Hepatocyte (in vitro differentiated cells): ENCODE results near the gene BMP15. TPM values are rescaled to one million over a fixed set of nuclear protein-coding genes. Genes with fewer than 3 reads are reported as not detected.

ENCODE experiments used
- DNase-seq: peaks from one replicate; pipeline ENCODE4 v3.0.0-alpha.2; 2016; ENCODE audit warnings: low spot score
- H2AFZ ChIP-seq: fragments of 200-600 bp; sonication (generic); 2 replicates; pipeline ENCODE4 v1.6.0; 2016; ENCODE audit warnings: antibody characterized with exemption, mild to moderate bottlenecking
- H3K27ac ChIP-seq: fragments of 200-600 bp; sonication (generic); 2 replicates; pipeline ENCODE4 v1.5.1; 2016; ENCODE audit warnings: mild to moderate bottlenecking
- H3K27me3 ChIP-seq: fragments of 200-600 bp; sonication (generic); 2 replicates; pipeline ENCODE4 v1.6.1; 2016
- H3K36me3 ChIP-seq: fragments of 200-600 bp; sonication (generic); replicated peaks from 2 replicates; pipeline ENCODE4 v1.5.1; 2016; ENCODE audit warnings: low read depth; ENCODE audit not compliant: insufficient read depth
- H3K4me1 ChIP-seq: fragments of 200-600 bp; sonication (generic); 2 replicates; pipeline ENCODE4 v1.5.1; 2016; ENCODE audit warnings: mild to moderate bottlenecking, moderate library complexity; ENCODE audit not compliant: insufficient read depth
- H3K4me2 ChIP-seq: fragments of 200-600 bp; sonication (generic); 2 replicates; pipeline ENCODE4 v1.6.0; 2016
- H3K4me3 ChIP-seq: fragments of 200-600 bp; sonication (generic); 2 replicates; pipeline ENCODE4 v1.5.1; 2016; ENCODE audit warnings: mild to moderate bottlenecking
- H3K79me2 ChIP-seq: fragments of 200-600 bp; sonication (generic); 2 replicates; pipeline ENCODE4 v1.6.0; 2017; ENCODE audit warnings: mild to moderate bottlenecking
- H3K9me2 ChIP-seq: fragments of 200-600 bp; sonication (generic); replicated peaks from 2 replicates; pipeline ENCODE4 v1.6.0; 2017; ENCODE audit warnings: mild to moderate bottlenecking; ENCODE audit not compliant: insufficient read depth
- H3K9me3 ChIP-seq: fragments of 200-600 bp; sonication (generic); 2 replicates; pipeline ENCODE4 v1.5.1; 2016; ENCODE audit warnings: low read depth, mild to moderate bottlenecking
- H4K20me1 ChIP-seq: fragments of 200-600 bp; sonication (generic); 2 replicates; pipeline ENCODE4 v1.6.0; 2016; ENCODE audit warnings: mild to moderate bottlenecking; ENCODE audit not compliant: insufficient read depth, poor library complexity, severe bottlenecking
- EZH2 ChIP-seq: fragments of 200-600 bp; sonication (generic); IDR thresholded peaks from 2 replicates; pipeline ENCODE4 v1.6.1; 2016; ENCODE audit warnings: antibody characterized with exemption, mild to moderate bottlenecking, borderline replicate concordance
- EZH2phosphoT487 ChIP-seq: fragments of 200-600 bp; sonication (generic); IDR thresholded peaks from one replicate; pipeline ENCODE4 v1.6.1; 2018; ENCODE audit warnings: antibody characterized with exemption, mild to moderate bottlenecking, low read depth, moderate library complexity; ENCODE audit not compliant: unreplicated experiment, severe bottlenecking
- WGBS: methylation state at CpG from one replicate; pipeline ENCODE4 v1.1.6; 2016; ENCODE audit warnings: low lambda C conversion rate; ENCODE audit errors: missing lambda C conversion rate; 5-methylcytosine and 5-hydroxymethylcytosine counted together
- polyA plus RNA-seq: library from polyadenylated mRNA; unstranded; fragments of >200 nt; fragmentation: Nextera tagmentation; extraction: Ambion mirVana; gene quantifications from 2 replicates; pipeline ENCODE4 v1.2.1, GENCODE V29; 2016
- total RNA-seq: library from RNA; depleted of rRNA; stranded (reverse); fragments of >200 nt; gene quantifications from 2 replicates; pipeline ENCODE4 v1.2.3, GENCODE V29; 2014
- TF ChIP-seq, protein P1 (sequence below): fragments of 200-600 bp; sonication (generic); IDR thresholded peaks from 2 replicates; pipeline ENCODE4 v1.5.1; 2016; ENCODE audit warnings: antibody characterized with exemption, mild to moderate bottlenecking; ENCODE audit not compliant: poor library complexity

The BMP15 gene
- total and polyA plus RNA-seq, 2 experiments from 2014 or later: not detected

DNA sequence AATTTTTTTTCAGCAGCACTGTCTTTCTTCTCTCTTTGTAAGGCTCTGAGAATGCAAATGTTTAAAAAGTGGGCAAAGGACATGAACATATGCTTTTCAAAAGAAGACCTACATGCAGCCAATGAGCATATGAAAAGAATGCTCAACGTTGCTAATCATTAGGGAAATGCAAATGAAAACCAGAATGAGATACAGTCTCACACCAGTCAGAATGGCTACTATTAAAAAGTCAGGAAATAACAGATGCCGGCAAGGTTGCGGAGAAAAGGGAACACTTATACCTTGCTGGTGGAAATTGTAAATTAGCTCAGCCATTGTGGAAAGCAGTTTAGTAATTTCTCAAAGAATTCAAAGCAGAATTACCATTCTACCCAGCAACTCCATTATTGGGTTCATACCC lies 51.6 kb downstream of the BMP15 start:
- Histone ChIP-seq H3K27ac (no peak overlapping the region), H2AFZ (no peak overlapping the region), H3K9me2 (no peaks in the 10 kb centered on the region), H3K27me3 (no peaks in the 10 kb centered on the region), H3K36me3 (no peaks in the 10 kb centered on the region), H3K79me2 (no peaks in the 10 kb centered on the region), H4K20me1 (no peaks in the 10 kb centered on the region), H3K4me2 (no peak overlapping the region), H3K9me3 (no peaks in the 10 kb centered on the region), H3K4me1 (no peaks in the 10 kb centered on the region), H3K4me3 (no peak overlapping the region)
- no peak for DNase-seq
- no peak for TF ChIP-seq EZH2
- TF ChIP-seq EZH2phosphoT487: no peak
- TF ChIP-seq, protein P1, sequence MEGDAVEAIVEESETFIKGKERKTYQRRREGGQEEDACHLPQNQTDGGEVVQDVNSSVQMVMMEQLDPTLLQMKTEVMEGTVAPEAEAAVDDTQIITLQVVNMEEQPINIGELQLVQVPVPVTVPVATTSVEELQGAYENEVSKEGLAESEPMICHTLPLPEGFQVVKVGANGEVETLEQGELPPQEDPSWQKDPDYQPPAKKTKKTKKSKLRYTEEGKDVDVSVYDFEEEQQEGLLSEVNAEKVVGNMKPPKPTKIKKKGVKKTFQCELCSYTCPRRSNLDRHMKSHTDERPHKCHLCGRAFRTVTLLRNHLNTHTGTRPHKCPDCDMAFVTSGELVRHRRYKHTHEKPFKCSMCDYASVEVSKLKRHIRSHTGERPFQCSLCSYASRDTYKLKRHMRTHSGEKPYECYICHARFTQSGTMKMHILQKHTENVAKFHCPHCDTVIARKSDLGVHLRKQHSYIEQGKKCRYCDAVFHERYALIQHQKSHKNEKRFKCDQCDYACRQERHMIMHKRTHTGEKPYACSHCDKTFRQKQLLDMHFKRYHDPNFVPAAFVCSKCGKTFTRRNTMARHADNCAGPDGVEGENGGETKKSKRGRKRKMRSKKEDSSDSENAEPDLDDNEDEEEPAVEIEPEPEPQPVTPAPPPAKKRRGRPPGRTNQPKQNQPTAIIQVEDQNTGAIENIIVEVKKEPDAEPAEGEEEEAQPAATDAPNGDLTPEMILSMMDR: no peak
- whole genome bisulfite sequencing: 66% methylated on average over 3 of the region's 3 CpGs

- Histone ChIP-seq H3K4me2 (no peak overlapping the region), H3K4me3 (no peak overlapping the region), H2AFZ (no peak overlapping the region), H3K9me2 (no peaks in the 10 kb centered on the region), H3K79me2 (no peaks in the 10 kb centered on the region), H3K4me1 (no peaks in the 10 kb centered on the region), H4K20me1 (no peaks in the 10 kb centered on the region), H3K27me3 (no peaks in the 10 kb centered on the region), H3K9me3 (no peaks in the 10 kb centered on the region), H3K27ac (no peak overlapping the region), H3K36me3 (no peaks in the 10 kb centered on the region)
- DNase-seq: no peak
- TF ChIP-seq EZH2phosphoT487: no peak
- TF ChIP-seq, protein P1: no peak
- TF ChIP-seq EZH2: no peak
These were observed 53.3 kb downstream of the BMP15 start for GRCh38 chrX:50963842-50964241.

Other genes with a start within 250 kb of the BMP15 start
- gene SHROOM4, start 96.5 kb upstream of the BMP15 start, total RNA-seq: 7.1 and 7.3 TPM in 2 replicates
- 1.6 and 2.8 TPM in 2 replicates for gene SHROOM4, start 96.5 kb upstream of the BMP15 start, polyA plus RNA-seq